Right kidney (tissue), 1 donor: ENCODE results near the gene SNX18.
"Not testable (repeated sequence)": the region's sequence is repeated elsewhere in the genome, so short reads cannot be mapped to it uniquely, and the experiment has no call there.

Source experiments
- DNase-seq: peaks from one replicate; pipeline ENCODE4 v3.0.0-alpha.2; 2016

The SNX18 gene

DNA sequence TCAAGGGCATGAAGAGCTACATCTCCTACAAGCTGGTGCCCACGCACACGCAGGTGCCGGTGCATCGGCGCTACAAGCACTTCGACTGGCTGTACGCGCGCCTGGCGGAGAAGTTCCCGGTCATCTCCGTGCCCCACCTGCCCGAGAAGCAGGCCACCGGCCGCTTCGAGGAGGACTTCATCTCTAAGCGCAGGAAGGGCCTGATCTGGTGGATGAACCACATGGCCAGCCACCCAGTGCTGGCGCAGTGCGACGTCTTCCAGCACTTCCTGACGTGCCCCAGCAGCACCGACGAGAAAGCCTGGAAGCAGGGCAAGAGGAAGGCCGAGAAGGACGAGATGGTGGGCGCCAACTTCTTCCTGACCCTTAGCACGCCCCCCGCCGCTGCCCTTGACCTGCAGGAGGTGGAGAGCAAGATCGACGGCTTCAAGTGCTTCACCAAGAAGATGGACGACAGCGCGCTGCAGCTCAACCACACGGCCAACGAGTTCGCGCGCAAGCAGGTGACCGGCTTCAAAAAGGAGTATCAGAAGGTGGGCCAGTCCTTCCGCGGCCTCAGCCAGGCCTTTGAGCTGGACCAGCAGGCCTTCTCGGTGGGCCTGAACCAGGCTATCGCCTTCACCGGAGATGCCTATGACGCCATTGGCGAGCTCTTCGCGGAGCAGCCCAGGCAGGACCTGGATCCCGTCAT is 1.4 kb downstream of the SNX18 start:
- DNase-seq = no peak

DNA sequence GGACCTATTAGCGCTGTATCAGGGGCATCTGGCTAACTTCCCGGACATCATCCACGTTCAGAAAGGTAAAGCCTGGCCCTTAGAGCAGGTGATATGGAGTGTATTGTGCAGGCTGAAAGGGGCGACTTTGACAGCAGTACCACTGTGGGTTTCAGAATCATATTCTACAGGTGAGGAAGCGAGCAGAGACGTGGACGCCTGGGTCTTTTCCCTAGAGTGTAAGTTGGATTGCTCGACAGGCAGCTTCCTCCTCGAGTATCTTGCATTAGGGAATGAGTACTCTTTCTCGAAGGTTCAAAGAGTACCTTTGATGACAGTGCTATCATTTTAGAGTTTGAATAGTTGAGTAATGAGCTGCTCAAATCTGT is 1.9 kb downstream of the SNX18 start:
- no peak for DNase-seq

DNA sequence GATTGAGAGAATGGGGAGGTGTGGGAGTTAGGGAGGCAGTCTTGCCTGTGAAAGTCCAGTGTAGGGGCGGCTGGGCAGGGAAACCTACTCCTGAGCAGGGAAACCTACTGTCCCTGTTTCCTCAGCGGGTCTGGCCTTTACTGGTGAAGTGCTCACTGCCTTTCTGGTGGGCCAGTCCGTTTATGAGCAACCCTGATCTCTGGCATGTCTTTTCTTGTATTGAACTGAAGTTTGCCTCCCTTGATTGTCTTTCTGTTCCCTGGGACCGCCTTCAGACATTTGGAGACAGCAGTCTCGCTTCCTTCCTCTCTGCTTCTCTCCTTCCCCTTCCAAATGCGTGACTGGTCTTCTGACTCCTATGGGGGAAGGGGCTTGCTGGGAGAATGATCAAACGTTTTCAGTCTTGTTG is 2.9 kb downstream of the SNX18 start:
- peak; percentile 62 for DNase-seq

DNA sequence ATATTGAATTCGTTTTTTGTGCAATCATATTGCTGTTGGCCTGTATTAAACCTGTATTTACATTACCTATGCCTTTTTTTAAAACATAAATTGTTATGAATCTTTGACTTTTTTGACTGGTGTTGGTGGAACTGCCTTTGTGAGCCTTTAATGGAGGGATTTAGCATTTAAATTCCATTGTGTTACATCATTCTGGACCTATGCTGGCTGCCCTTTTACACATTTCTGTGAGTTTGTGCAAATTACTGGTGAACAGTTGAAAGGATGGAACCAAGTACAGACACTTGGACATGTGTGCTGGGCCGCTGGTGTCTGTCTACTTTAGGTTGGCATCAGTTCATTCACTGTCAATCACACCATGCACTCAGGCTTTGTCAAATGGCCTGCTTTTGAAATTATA is 3.4 kb downstream of the SNX18 start:
- DNase-seq = no peak

DNA sequence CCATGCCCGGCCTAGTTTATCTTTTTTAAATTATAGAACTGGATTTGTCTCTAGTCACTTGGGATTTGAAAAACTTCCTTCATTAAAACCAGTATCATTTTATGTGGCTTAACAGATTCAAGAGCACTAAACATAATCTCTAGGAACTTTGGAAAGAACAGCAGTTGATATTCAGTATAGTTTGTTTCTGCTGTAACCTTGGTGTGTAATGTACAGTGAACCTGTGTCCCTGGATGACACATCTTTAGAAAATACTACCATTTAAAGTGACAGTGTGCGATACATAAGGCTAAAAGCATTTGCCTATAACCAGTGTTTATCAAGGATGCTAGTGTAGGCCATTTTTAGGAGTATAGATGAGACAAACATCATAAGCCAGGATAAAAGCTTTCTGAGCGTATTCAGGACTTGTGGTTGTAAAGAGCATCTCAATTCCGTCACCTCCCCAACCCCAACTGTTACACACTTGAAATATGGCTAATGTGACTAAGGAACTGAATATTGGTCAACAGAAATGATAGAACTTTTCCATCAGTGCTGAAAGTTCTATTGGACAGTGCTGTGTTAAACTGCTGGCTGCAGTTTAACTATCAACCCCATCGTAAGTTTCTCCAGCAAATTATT is 4.4 kb downstream of the SNX18 start:
- no peak for DNase-seq

DNA sequence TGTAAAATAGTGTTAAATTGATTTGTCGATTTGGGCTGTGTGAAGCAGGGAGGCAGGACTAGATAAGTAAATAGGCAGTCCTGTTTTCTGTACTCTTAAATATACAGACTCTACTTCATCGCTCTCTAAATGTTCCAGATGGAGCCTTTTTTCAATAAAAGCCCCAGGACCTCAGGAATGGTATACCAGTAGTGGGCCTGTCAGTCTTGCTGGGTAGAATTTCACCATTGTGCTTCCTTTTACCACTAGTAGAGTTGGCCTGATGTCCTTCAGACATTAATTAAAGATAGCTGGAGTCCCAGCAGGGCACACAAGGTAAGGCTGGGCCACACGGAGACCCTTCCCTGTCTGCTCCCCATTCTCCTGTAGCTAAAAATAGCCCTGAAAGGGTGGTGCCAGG is 6.0 kb downstream of the SNX18 start:
- no peak for DNase-seq

DNA sequence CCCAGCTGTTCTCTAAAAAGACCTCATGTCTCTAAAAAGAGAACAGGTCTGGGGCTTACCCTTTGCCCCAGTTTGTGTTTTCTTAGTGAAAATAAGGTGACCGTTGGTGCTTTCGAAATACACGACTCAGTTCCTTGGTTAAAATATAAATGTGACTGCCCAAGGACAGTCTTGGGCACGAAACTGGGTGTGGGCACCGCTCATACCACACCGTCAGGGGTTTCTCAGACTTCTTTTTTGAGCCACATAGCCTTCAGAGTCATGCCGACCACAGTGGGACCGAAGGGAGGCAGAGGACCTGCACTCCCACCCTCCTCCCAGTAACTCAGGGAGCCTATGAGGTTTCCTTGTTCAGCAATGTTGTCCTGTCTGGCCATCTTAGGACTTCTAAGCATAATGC is 6.5 kb downstream of the SNX18 start:
- DNase-seq = no peak

DNA sequence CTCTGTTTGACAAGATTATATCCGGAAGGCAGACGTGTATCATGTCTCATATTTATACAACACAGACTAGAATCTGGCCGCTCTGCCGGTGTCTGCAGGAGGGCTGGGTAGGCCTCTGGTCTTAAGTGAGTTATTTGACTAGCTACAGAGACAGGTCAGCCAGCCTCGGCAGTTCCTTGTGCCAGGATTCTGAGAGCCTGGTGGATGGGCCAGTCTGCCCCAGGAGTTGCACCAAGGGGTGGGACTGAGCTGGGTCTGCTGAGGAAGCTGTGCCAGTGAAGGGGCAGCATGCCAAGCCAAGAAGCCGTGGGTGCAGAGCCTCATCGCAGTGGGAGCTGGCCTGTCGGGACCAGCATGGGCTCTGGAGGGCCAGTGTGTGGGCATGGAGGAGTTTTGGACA is 7.1 kb downstream of the SNX18 start:
- DNase-seq = no peak

DNA sequence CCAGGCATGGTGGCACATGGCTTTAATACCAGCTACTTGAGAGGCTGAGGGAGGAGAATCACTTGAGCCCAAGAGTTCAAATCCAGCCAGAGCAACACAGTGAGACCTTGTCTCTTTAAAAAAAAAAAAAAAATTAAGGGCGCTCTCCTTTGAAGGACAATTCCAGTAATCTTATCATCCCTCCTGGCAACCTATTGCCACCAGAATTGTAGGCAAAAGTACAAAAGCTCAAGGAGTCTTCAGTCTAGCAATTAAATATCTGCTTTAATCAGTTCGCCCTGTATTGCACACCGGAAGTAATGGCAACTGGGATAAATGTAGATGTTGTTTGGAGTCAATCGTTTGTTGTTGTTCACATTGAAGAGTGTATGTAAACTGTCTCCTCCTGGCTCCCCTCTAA is 7.7 kb downstream of the SNX18 start:
- DNase-seq = no peak

DNA sequence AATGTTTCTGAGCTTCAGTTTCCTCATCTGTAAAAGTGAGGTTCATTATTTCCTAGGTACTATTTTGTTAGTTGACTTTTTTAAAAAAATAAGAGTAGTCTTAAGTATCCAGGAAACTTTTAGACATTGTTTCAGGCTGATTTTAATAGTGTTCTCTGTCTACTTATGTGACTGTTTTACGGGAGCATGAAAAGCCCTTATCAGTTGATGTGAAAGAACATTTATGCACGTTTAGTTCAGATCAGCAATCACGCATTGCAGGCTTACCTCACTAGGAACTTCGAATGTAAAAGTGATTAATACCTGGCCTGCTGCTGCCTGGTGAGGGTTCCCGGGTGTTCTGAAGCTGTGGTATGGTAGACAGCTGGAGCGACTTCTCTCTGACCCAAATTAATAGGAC is 8.1 kb downstream of the SNX18 start:
- no peak for DNase-seq

DNA sequence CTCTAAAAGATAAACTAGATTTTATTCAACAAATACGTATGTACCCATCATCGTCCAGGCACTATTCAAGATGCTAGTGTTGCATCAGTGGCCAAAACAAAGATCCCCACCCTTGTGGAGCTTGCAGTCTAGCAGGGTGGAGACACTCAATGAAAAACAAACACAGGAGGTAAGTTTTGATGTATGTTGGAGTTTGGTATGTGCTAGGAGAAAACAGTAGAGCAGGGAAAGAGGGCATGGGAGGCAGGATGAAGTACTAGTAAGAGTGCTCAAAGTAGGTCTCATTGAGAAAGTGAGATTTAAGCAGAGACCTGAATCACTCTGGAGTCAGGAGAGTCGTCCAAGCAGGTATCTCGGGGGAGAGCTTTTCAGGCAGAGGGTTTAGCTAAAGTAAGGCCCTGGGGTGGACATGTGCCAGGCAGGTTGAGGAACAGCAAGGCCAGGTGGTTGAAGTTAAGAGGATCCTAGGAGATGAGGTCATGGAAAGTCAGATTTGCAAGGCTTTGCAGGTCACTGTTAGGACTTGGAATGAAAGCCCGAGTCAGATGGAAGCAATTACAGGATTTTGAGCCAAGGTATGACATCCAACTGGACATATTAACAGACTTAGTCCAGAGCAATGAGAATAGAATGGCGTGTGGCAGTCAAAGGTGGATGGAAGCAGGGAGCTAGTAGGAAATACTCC is 9.2 kb downstream of the SNX18 start:
- no peak for DNase-seq

DNA sequence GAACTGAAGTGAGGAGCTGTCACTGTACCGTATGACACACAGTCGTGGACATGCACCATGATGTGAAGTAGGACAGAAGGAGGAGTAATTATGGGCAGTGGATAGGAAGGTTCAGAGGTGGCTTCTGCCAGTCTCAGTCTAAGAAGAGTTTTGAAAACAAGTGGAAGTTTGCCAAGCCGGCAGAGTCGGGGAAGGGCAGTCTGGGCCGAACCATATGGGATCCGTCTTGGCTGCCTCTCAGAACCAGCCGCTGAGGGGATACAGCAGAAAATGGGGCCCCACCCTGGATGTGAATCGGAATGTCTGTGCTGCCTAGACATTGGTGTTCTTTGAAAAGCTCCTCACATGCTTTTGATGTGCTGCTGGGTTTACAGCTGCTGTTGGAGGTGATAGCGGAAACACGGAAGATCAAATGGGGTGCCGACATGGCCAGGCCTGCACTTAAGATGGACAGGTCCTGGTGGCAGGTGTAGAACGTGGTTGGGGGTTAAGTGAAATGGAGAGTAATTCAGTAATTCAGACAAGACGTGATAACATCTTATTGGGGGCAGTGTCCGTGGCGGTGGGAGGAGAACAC is 11.2 kb downstream of the SNX18 start:
- no peak for DNase-seq

DNA sequence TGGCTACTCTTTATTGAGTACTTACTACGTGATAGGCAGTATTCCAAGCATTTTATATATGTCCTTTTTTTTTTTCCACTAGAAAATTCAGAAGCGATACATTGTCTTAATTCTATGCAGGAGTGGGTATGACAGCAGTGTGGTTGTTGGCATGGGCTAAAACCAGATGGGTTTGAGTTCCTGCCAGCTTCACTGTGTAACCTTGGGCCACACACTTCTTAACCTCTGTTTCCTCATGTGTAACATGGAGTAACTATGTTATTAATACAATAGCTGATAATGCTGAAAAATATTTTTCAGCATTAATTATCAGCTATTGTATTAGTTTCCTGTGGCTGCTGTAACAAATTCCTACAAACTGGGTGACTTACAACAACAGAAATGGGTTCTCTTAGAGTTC is 12.0 kb downstream of the SNX18 start:
- no peak for DNase-seq

DNA sequence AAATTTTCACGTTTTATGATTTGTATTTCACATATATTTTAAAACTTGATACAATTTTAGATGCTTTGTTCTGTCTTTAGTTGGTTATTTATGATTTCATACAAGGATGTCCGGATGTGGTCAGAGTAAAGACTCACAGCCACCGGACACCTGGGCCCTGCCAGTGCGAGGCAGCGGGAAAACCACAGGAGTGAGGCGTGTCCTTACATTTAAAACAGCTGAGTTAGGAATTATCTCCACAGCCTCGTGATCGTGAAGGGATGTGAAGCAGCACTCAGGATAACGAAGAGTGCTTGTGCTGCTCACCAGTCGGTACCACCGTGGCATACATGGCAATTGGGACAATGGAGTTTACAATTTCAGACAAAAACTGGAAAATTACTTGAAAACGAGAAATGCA is 14.0 kb downstream of the SNX18 start:
- no peak for DNase-seq

DNA sequence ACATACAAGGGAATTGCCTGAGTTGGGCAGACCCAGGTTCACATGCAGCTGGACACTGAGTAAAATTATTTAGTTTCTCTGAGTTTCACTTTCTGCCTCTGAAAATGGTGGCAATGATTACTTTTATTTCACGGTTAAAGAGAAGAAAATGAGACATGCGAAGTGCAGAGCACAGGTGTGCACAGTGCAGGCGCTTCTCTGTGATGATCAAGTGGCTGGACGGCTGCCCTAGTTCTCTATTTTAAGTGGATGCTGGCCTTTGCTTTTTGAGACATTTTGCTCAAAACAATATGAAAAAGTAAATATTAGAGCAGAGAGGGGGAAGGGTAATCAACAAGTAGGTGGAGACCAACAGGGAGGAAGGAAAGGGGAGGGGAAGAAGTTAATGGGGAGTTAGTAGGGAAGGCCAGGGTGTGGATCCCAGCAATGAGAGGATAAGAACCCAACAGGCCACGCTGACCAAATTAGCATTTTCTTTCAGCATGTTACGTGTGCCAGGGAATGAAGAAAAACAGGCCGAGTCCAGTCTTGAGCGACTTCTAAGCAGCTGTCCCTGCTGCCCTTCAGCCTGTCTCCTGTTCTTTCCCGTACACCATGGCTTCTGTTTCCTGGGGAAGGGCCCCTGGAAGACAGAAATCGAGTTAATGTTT is 16.1 kb downstream of the SNX18 start:
- no peak for DNase-seq

DNA sequence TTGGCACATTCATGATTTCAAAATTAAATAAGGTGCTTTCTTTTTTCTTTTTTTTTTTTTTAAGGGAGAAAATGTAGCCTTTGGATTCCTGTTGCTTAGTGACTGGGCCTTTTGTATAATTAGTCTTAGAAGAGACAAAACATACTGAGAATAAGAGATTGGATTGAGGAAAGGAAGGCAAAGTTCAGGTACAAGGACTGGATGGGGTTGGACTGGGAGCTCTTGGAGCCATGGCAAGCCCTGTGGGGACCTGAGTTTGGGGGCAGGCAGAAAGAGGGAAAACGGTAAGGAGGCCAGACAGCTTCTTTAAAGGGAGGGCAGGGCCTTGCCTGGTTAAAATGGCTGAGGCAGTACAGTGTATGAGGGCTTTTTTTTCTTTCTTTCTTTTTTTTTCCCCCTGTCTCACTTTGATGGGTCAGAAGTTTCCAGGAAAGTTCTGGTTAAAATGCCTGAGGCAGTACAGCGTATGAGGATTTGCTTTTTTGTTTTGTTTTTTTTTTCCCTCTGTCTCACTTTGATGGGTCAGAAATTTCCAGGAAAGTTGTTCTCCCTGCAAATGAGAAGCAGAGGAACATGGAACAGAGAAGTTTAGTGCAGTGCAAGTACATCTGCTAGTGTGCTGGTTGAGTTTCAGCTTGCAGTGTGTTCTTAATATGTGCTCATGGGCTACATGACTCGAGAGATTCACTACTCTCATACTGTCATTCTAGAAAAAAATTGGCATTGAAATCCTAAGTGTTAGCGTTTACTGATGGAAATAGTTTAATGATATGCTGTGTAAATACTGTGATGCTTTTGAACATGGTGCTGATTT is 16.8 kb downstream of the SNX18 start:
- no peak for DNase-seq

DNA sequence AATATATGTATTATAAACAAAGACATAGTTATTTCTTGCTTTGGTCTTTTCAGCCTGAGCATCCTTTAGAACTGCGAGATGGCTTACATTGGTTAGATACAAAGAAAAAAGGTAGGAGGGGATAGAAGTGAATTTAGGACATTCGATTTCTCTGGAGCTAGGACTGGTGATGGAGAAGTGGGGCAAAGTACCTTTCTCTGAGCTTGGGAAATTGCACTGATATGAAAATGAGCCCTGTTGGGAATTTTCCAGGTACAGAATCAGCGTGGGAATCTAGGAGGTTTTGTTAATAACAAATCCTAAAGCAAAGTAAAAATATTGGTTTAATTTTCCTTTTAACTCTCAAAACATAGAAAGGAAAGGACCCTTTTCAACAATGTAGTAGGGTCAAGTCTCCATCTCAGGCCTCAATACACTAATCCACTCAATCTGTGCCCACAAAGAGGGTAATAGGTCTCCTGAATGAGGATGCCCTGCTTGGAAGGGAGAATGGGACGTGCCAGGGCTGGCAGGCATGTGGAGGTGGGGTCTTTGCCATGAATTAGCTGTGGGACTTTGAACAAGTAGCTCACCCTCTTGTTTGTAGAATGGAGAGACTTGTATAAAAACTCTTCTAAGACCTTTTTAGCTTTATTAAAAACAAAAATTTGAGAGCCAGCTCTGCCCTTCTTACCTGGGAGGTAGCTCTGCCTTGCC is 17.7 kb downstream of the SNX18 start:
- no peak for DNase-seq

DNA sequence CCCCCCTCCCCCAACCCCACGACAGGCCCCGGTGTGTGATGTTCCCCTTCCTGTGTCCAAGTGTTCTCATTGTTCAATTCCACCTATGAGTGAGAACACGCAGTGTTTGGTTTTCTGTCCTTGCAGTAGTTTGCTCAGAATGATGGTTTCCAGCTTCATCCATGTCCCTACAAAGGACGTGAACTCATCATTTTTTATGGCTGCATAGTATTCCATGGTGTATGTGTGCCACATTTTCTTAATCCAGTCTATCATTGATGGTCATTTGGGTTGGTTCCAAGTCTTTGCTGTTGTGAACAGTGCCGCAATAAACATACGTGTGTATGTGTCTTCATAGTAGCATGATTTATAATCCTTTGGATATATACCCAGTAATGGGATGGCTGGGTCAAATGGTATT is 18.8 kb downstream of the SNX18 start:
- DNase-seq = not testable (repeated sequence)

DNA sequence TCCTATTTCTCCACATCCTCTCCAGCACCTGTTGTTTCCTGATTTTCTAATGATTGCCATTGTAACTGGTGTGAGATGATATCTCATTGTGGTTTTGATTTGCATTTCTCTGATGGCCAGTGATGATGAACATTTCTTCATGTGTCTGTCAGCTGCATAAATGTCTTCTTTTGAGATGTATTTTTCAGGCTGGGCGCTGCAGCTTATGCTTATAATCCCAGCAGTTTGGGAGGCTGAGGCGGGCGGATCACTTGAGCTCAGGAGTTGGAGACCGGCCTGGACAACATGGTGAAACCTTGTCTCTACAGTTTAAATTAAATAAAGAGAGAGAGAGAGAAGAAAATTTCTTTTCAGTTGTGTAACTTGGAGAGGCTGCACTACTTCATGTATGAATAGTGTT is 19.3 kb downstream of the SNX18 start:
- DNase-seq = not testable (repeated sequence)

DNA sequence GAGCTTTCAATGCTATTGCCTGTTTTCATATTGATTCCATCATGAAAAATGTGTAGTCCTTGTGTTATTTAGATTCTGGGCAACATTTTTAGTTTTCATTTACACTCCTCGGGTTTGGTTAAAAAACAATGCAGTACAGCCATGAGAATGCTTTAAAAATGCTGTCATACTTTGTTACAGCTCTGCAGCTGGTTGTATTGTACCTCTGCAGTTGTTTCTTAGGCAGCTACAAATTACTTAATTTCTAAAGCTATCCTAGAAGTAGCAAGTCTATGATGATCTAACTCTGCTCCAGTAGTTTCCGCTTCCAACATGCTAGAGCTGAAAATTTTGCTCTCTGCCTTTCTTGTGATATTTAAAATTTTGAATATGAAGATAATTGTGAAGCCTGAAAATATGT is 20.2 kb downstream of the SNX18 start:
- DNase-seq = no peak

DNA sequence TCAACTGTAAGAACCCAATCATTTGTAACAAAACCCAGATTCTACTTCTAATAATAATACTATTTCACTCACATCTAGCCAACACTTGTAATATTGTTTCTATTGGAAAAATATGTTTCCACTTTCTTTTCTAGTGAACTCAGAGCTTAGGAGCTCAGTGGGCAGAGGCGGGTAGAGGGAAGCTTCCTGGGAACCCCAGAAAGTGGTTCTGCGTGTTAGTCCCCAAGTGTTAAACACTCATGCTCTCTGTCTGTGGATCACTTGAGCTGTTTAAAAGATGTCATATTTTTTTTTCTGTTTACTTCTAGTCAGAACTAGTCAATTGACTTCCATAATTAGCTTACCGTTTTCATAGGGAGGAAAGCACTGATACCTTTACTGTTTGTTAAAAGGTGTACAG is 20.6 kb downstream of the SNX18 start:
- DNase-seq = no peak

DNA sequence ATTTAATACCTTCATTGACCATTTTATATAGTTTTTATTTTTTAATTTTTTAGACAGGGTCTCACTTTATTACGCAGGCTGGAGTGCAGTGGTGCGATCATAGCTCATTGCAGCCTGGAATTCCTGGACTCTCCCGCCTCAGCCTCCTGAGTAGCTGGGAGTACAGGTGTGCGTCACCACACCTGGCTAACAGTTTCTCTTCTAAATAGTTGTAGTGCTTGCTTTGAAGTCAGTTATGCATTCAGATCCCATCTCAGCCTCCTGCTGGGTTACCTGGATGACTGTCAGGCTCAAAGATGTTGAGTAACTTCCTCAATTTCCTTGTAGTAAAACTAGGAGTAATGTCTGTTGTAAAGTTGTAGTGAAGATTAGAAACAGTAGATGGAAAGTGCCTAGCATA is 21.4 kb downstream of the SNX18 start:
- no peak for DNase-seq
